Hematopoietic multipotent progenitor cell treated with erythropoietin and hydrocortisone succinate and interleukin-3 and kit ligand, for 17 days (in vitro differentiated cells): Measurements from ENCODE around the gene P2RY2.

Source experiments
- DNase-seq: peaks from one replicate; pipeline ENCODE4 v3.0.0-alpha.2; 2015; ENCODE audit warnings: low spot score

Gene P2RY2

DNA sequence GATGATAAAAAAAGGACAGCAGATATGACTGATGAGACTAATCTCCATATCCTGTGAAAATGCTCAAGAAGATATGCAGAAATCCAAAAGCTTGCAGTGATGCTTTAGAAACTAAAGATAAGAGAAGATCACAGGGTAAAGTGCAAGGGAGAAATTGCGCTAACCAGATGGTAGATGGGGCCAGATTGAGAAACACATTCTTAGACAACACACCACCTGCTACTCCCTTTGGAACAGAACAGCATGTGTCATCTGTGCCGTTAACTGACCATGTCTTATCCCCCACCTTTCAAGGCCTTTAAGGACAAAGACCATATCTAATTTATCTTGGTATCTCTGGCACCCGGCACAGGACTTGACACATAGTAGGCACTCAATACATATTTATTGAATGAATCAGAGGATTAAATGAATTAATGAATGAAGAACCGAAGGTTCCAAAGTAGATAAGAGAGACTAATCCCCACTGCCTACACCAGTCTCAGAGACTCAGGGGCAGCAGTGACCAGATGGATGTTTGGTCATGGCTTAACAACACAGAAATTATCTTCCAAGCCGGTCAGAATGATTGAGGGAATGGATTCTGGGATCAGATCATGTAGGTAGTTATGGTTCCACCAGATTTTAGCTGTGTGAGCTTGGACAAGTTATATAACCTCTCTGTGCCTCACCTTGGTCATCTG lies 12.3 kb upstream of the P2RY2 start:
- DNase-seq, result no peak

- DNase-seq, result no peak
Observed at GRCh38 chr11:73206801-73207200, 11.3 kb upstream of the P2RY2 start.

DNA sequence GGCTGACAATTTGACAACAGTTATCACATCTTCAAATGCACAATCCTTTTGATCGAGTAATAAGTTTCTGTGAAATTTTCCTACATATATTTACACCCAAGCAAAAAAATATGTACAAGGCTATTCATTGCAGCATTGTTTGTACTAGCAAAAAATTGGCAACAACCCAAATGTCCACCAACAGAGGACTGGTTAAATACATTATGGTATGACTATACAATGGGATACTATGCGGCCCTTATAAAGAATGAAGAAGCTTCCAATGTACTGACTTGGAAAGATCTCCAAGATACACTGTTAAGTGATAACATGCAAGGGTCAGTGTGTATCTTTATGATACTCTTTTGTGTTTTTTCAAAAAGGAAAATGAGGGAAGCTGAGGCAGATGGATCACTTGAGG lies 8.2 kb upstream of the P2RY2 start:
- DNase-seq, result no peak

- DNase-seq, result no peak
Observed at GRCh38 chr11:73210916-73211667, 7.0 kb upstream of the P2RY2 start.

DNA sequence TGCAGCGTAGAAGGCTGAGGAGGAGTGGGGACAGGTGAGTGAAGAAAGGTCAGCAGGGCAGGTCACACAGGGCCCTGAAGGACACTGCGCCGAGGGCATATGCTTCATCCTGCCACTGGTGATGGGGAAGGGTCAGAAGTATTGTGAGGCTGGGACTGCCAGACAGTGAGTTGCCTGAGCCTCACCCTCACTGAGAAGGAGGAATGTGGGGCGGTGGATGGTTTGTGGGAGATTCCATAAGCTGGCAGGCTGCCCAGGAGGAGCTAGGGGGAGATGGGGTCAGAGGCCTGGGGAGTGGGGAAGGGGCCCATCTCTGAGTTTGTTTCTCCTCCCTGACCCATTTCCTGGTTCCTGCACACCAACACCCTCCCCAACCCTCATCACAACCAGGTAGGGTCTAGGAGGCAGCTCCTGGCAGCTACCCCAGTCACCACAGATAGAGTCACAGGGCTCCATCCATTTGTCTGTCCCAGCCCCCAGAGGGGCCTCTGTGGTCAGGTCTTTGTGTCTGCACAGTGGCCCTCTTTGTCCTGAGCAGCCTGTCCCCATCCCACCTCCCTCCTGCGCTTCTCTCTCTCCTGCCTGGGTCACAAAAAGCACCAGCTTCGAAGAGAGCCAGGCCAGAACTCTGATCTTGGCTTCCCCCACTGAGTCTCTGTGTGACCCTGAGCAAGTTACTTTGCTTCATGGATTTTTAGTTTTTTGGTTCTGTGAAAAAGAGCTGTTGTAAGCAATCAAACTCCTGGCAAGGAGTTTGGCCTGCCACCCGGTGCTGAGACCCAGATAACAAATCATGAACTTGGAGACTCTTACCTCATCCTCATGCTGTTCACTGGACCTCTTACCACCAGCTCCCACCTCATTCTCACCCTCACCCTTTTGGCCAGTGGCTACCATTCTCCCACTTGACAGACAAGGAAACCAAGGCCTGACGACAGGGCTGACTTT lies 4.6 kb upstream of the P2RY2 start:
- no peak for DNase-seq

DNA sequence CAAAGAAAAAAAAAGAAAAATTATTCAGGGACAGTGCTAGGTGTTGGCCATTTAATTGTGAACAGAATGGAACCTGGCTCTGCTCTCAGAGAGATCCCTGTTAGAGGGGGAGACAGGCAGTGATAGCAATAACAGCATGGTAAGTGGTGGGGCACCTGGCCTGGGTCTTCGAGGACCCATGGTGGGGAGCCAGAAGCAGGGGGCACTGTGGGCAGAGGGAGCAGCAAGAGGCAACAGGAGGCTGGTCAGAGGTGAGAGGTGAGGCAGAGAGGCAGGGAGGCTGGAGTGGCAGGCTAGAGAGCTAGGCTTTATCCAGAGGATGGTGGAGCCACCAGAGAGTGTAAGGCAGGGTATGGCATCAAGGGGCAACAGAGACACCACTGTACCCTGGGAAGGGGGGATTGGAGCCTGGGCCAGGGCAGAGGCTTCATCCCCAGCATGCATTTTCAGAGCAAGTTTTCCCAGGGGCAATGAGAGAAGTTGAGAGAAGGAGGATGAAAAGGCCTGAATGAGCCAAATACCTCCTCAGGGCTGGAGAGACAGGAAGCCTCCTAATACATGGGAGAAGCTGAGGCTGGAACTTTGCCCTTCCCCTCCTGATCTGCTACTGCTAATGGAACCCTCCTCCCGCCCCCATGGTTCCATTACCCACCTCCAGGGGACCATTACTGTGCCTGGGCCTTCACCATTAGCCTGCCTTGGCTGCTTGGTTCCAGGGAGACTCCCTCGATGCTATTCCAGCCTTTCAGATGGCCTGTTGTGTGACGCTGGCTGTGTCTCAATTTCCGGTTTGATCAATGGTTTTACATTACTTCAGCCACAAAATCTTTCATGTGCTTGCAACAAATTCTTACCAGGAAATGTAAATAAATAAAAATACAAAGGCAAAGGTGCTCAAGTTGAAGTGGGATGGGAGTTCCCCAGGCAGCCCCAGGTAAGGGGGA lies 2.6 kb upstream of the P2RY2 start:
- DNase-seq, result no peak

- no peak for DNase-seq
Observed at GRCh38 chr11:73216465-73216864, 1.6 kb upstream of the P2RY2 start.

DNA sequence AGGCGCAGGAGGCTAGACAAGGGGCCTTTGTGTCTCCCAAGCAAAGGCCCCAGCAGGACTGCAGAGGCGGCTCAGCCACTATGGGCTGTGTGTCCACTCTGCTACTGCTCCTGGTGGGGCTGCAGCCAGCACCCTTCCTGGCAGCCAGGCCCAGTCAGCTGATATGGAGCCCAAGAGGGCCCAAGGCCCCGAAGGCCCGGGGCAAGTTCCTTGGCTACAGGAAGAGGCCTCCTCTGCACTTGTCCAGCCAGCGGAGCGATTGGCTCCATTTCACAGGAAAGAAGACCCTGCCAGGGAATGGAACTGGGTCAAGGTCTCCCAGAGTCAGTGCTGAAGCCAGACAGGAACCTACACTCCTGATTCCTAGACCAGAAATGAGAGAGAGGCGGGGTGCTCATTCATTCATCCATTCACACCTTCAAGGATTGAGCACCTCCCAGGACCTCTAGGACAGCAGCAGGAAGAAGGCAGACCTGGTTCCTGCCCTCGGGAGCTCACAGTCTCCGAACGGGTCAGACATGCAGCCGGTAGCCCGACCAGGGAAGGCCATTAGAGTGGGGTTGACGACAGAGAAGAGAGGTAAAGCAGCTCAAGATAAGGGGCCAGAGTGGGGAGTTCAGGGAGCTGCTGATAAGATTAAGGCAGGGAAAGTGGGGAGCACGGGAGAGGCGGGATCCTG lies 811 bp upstream of the P2RY2 start:
- DNase-seq, result no peak

DNA sequence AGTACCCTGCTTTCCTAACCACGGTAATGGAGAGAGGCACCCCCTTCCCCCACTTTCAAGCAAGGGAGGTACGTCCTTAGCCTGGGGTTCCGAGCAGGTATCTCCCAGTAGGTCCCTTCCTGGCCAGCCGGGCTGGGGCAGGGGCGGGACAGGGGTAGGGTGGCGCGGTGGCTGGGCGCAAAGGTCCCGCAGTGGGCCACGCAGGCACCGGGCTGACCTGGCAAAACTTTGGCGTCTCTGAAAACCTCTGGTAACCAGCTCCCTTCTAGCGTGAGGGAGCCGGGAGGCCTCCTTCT lies 323 bp upstream of the P2RY2 start:
- DNase-seq, result no peak

- no peak for DNase-seq
Observed at GRCh38 chr11:73218830-73219215, 742 bp downstream of the P2RY2 start.

GRCh38 chr11:73219396-73220285 lies 1.6 kb downstream of the P2RY2 start:
- no peak for DNase-seq

DNA sequence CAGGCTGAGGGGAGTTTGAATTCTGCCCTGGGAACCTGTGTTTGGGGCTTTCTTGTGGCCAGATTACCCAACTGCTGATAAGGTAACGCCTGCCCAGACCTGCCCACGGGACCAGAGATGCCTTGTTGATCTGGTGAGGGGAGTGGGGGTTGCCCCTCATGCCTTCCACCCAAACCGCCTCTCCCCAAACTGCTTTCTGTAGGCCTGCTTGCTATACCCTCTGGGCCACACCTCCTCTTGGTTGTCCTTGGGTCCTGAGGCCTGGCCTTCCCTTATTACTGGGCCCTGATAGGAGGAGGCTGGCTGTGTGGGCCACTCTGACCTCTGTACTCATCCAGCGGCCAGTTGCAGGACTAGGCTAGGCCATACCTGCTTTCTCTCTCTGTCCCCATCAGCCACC lies 3.4 kb downstream of the P2RY2 start:
- DNase-seq, result no peak

GRCh38 chr11:73221996-73222395 lies 3.9 kb downstream of the P2RY2 start:
- DNase-seq, result no peak

- no peak for DNase-seq
Observed at GRCh38 chr11:73223998-73224730, 6.1 kb downstream of the P2RY2 start.

DNA sequence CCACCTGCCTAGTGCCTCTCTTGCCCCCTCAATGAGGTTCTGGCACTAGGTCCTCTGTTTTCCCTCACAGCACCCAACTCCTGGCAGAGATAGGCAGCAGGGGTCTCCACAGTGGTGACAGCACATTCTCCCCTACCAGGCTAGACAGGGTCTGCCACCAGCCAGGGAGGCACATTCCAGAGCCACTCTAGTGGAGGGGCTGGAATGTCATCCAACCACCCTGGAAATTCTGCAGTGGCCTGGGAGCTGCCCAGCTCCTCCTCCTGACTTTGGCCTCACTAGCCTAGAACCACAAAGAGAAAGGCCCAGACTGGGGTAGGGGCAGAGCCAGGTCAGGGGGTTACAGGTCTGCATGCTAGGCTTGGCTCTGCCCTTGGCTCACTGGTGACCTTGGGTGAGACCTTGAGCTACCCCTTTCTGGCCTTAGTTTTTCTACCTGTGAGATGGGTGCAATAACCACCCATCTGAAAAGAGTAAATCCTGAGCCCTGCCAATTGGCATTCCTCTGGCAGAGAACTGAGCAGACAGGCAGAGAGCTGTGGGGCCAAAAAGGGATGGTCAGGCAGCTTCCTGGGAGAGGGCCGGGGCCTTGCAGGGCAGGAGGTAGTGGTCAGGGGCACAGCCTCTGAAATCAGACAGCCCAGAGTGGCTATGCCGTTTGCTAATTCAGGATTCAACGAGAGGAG lies 7.1 kb downstream of the P2RY2 start:
- DNase-seq, result no peak

GRCh38 chr11:73225851-73226250 lies 7.8 kb downstream of the P2RY2 start:
- no peak for DNase-seq

DNA sequence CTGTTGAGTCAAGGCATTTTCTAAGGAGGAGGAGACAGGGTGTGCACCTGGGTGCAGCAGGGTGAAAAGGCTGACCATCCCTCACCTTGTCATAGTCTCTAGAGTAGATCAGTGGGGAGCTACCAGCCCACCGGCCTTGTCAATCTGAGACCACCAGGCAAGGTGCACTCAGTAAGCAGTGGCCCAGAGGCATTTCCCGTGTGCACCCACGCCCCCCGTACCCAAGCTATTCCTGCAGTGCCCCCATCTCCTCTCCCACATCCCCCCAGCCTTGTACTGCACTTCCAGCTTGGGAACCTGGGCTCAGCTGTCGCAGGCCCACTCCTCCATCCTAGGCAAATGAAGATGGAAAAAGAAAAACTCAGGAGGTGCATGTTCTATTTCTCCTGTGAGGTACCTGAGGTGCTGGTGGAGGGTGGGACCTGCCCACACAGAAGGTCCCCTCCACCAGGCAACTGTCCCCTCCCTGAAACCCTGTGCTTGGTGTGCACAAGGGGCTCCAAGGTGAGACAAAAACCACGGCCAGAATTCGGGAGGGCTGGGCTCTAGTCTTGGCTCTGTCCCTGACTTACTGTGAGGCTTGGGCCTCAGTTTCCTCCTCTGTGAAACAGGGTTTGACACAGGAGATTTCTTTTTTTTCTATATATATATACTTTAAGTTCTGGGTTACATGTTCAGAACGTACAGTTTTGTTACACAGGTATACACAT lies 8.4 kb downstream of the P2RY2 start:
- no peak for DNase-seq

DNA sequence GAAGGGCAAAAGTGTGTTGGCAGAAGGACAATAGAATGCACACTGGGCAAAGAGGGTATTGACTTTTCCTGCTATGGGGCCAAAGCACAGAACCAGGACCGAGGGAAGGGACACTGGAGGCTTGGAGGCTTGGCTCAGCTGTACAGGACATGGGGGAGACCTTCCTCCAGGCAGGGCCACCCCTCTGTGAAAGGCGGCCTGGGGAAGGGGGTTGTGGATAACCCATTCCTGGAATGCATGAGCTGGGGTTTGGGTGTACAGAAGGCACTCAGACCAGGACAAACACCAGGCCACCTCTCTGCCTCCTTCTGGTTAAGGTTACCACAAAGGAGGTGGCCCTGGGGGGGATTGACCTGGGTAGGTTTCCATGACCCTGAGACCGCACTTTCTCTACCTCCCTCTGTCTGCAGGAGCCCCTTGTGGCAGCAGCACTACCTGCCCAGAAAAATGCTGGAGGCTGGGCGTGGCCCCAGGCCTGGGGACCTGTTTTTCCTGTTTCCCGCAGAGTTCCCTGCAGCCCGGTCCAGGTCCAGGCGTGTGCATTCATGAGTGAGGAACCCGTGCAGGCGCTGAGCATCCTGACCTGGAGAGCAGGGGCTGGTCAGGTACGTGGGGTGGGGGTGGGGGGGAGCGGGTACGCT lies 9.6 kb downstream of the P2RY2 start:
- no peak for DNase-seq
